Neural crest cell (in vitro differentiated cells): ENCODE results near the gene NFIB. TPM values are rescaled to one million over a fixed set of nuclear protein-coding genes. Genes with fewer than 3 reads are reported as not detected.

ENCODE experiments used
- DNase-seq: peaks from one replicate; pipeline ENCODE4 v3.0.0; 2021; ENCODE audit warnings: low read depth, mixed read lengths, low spot score
- H3K27ac Mint-ChIP-seq: one replicate; pipeline ENCODE4 v1.8.0; 2021; ENCODE audit warnings: mild to moderate bottlenecking, mixed read lengths; ENCODE audit not compliant: unreplicated experiment
- H3K27me3 Mint-ChIP-seq: 2 replicates; pipeline ENCODE4 v1.8.0; 2021; ENCODE audit warnings: low read depth, mild to moderate bottlenecking, mixed read lengths
- H3K36me3 Mint-ChIP-seq: 2 replicates; pipeline ENCODE4 v1.8.0; 2021; ENCODE audit warnings: low read depth, mild to moderate bottlenecking, mixed read lengths
- H3K4me1 Mint-ChIP-seq: 2 replicates; pipeline ENCODE4 v1.8.0; 2021; ENCODE audit warnings: mixed read lengths
- H3K4me3 Mint-ChIP-seq: one replicate; pipeline ENCODE4 v1.8.0; 2021; ENCODE audit warnings: mild to moderate bottlenecking, mixed read lengths
- H3K9me3 Mint-ChIP-seq: 2 replicates; pipeline ENCODE4 v1.8.0; 2021; ENCODE audit warnings: mixed read lengths
- CTCF ChIP-seq: fragments of 200-600 bp; sonication (generic); conservative IDR thresholded peaks from 2 replicates; pipeline ENCODE4 v1.5.0; 2021; ENCODE audit warnings: antibody characterized with exemption, mild to moderate bottlenecking
- total RNA-seq: library from RNA; stranded (reverse); gene quantifications from 2 replicates; pipeline ENCODE4 v1.2.1, GENCODE V29; 2021

The NFIB gene
- total RNA-seq, 1 donor from 2014 or later = 3.7 TPM

DNA sequence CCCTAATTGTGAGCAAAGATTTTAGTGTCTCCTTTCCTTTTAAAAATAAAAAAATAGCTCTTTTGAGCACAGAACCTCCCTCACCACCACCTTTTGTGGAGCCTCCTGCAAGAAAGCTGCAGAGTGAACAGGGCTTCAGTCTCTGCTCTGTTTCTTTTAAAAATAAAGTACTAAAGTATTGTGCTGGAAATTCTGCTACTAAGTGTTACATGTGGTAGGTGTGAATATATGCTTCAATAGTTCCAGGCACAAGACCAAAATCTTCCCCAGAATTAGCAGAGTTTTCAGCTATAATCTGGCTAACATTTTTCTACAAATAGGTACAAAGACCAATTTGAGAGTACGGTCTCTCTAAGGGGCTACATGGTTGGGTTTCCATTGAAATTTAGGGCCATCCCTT is 40.3 kb upstream of the NFIB start:
- Mint-ChIP-seq H3K27me3 (peaks cover 6% of the 10 kb centered on the region), H3K4me3 (no peak overlapping the region), H3K4me1 (peaks cover 31% of the 10 kb centered on the region), H3K36me3 (no peaks in the 10 kb centered on the region), H3K9me3 (no peaks in the 10 kb centered on the region), H3K27ac (no peak overlapping the region)
- no peak for DNase-seq
- no peak for TF ChIP-seq CTCF

DNA sequence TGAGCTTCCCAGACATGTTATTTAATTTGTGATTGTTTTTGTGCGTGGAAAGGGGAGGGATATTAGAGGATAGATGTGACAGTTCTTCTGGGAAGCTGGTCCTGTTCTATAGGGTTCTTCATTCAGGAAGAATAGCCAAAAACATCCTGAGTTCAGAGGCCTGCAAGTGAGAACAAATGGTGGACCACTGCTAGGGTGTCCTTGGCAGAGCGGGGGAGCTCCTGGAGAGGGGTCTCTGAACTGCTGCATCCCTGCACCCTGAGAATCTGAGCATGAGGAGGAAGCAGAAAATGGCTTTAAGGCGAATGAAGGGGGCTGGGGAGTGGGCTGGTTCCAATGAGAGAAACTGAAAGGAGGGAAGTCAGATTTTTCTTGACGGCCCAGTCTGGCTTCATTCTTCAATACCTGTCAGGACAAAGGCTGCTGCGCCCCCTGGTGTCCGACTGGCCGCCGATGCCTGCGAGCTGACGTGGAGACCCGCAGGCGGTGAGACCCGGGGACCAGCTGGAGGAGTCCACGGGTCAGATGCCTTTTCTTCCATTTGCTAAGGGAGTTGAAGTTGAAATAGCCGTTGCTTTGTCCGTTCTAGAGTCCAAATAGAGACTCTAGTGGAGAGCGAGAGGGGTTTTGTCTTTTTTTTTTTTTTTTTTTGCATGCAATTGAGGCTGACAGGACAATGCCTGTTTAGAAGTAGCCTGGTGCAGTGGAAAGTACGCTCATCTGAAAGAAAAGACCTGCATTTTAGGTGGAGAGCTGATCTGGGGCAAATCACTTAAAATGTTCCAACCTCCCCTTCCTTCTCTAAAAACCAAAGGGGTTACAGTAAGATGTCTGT is 39.5 kb upstream of the NFIB start:
- Mint-ChIP-seq H3K4me1 (peaks cover 39% of the 10 kb centered on the region), H3K27me3 (peaks cover 6% of the 10 kb centered on the region), H3K4me3 (peak overlapping the region; percentile 69), H3K27ac (no peak overlapping the region), H3K9me3 (no peaks in the 10 kb centered on the region), H3K36me3 (no peaks in the 10 kb centered on the region)
- TF ChIP-seq CTCF = peak; percentile 97
- peak; percentile 98 for DNase-seq

DNA sequence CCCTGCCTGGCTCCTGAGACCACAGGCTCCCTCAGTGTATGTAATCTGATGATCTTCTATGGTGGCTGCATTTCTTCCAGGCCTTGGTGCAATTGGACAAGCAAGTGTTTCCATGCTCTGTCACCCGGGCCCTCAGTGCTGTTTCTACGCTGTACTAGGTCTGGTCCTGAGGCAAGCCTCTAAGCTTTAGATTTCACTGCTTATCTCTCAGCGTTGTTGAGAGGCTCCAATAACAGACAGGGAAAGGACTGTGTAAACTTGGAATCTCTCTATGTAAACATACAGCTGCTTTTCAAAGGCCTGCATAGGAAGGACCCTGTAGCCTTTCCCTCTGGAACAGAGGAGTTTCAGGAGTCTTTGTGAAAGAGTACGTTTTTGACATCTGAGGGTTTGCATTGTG is 38.6 kb upstream of the NFIB start:
- Mint-ChIP-seq H3K27ac (no peak overlapping the region), H3K36me3 (no peaks in the 10 kb centered on the region), H3K4me1 (peaks cover 47% of the 10 kb centered on the region), H3K27me3 (peaks cover 6% of the 10 kb centered on the region), H3K4me3 (no peak overlapping the region), H3K9me3 (no peaks in the 10 kb centered on the region)
- TF ChIP-seq CTCF = no peak
- no peak for DNase-seq

GRCh38 chr9:14351221-14351836 is 37.4 kb upstream of the NFIB start:
- Mint-ChIP-seq H3K27me3 (peaks cover 6% of the 10 kb centered on the region), H3K27ac (no peak overlapping the region), H3K36me3 (no peaks in the 10 kb centered on the region), H3K4me1 (peaks cover 55% of the 10 kb centered on the region), H3K9me3 (no peaks in the 10 kb centered on the region), H3K4me3 (no peak overlapping the region)
- TF ChIP-seq CTCF = no peak
- DNase-seq = no peak

- Mint-ChIP-seq H3K9me3 (no peaks in the 10 kb centered on the region), H3K4me3 (no peak overlapping the region), H3K36me3 (no peaks in the 10 kb centered on the region), H3K4me1 (peaks cover 58% of the 10 kb centered on the region), H3K27me3 (peaks cover 6% of the 10 kb centered on the region), H3K27ac (no peak overlapping the region)
- TF ChIP-seq CTCF = no peak
- no peak for DNase-seq
Observed at GRCh38 chr9:14350754-14351153, 36.8 kb upstream of the NFIB start.
